ENCODE measurements around the gene PLSCR5.

Gene PLSCR5

GRCh38 chr3:146540978-146541377 lies 64.2 kb downstream of the PLSCR5 start:
- TF ChIP-seq CTCF (IDR thresholded peaks at IDR 0.05; ENCODE audit: low read depth, low read length, missing control alignments): no peak
- no peak for DNase-seq (ENCODE audit: low read depth)
- no peak overlapping the region for H3K4me3 ChIP-seq (ENCODE audit: low read depth, low read length)

- H3K4me3 ChIP-seq (ENCODE audit: low read depth, low read length): no peak overlapping the region
- no peak for DNase-seq (ENCODE audit: low read depth)
- no peak for TF ChIP-seq CTCF (IDR thresholded peaks at IDR 0.05; ENCODE audit: low read depth, low read length, missing control alignments)
Observed at GRCh38 chr3:146540236-146540635, 64.9 kb downstream of the PLSCR5 start.

GRCh38 chr3:146539315-146539714 lies 65.8 kb downstream of the PLSCR5 start:
- no peak for DNase-seq (ENCODE audit: low read depth)
- no peak overlapping the region for H3K4me3 ChIP-seq (ENCODE audit: low read depth, low read length)
- TF ChIP-seq CTCF (IDR thresholded peaks at IDR 0.05; ENCODE audit: low read depth, low read length, missing control alignments): no peak

GRCh38 chr3:146537603-146538002 lies 67.5 kb downstream of the PLSCR5 start:
- no peak for DNase-seq (ENCODE audit: low read depth)
- no peak for TF ChIP-seq CTCF (IDR thresholded peaks at IDR 0.05; ENCODE audit: low read depth, low read length, missing control alignments)
- H3K4me3 ChIP-seq (ENCODE audit: low read depth, low read length): no peak overlapping the region

GRCh38 chr3:146536681-146537080 lies 68.5 kb downstream of the PLSCR5 start:
- no peak overlapping the region for H3K4me3 ChIP-seq (ENCODE audit: low read depth, low read length)
- no peak for TF ChIP-seq CTCF (IDR thresholded peaks at IDR 0.05; ENCODE audit: low read depth, low read length, missing control alignments)
- no peak for DNase-seq (ENCODE audit: low read depth)
